SU-DHL-6 (cell line): Measurements from ENCODE around the gene ABHD11.
A peak's percentile ranks its signal among the peaks of the same experiment; 100 is the strongest.
"Not testable (repeated sequence)": the region's sequence is repeated elsewhere in the genome, so short reads cannot be mapped to it uniquely, and the experiment has no call there.

Source experiments
- H2AFZ ChIP-seq: fragments of 200-600 bp; sonication (generic); 2 replicates; pipeline ENCODE4 v1.6.1; 2014; ENCODE audit warnings: low read depth, mild to moderate bottlenecking, moderate library complexity, mixed read lengths, antibody characterized with exemption, low read length; ENCODE audit not compliant: severe bottlenecking
- H3F3A ChIP-seq: fragments of 200-600 bp; shearing (Covaris generic); 2 replicates; pipeline ENCODE4 v1.6.0; 2016; ENCODE audit warnings: antibody characterized with exemption, mild to moderate bottlenecking; ENCODE audit not compliant: insufficient read depth
- H3K27ac ChIP-seq: fragments of 200-600 bp; sonication (generic); 2 replicates; pipeline ENCODE4 v1.5.1; 2016; ENCODE audit warnings: low read depth, mild to moderate bottlenecking, low read length, moderate library complexity, mixed read lengths
- H3K27me3 ChIP-seq: fragments of 200-600 bp; sonication (generic), shearing (Covaris generic); 2 replicates; pipeline ENCODE4 v1.6.0; 2014; ENCODE audit warnings: mild to moderate bottlenecking, low read length
- H3K36me3 ChIP-seq: fragments of 200-600 bp; sonication (generic); 2 replicates; pipeline ENCODE4 v1.6.1; 2014; ENCODE audit warnings: mild to moderate bottlenecking, low read length, mixed read lengths
- H3K4me2 ChIP-seq: fragments of 300-600, 200-600 bp; shearing (Covaris generic), sonication (generic); 2 replicates; pipeline ENCODE4 v1.6.0; 2014; ENCODE audit warnings: low read length, low read depth, mild to moderate bottlenecking; ENCODE audit not compliant: poor library complexity, severe bottlenecking
- H3K4me3 ChIP-seq: fragments of 200-600 bp; sonication (generic); 2 replicates; pipeline ENCODE4 v1.5.1; 2014; ENCODE audit warnings: antibody characterized with exemption, low read length, mild to moderate bottlenecking, mixed read lengths; ENCODE audit not compliant: insufficient read depth, poor library complexity, severe bottlenecking
- H3K79me2 ChIP-seq: fragments of 200-600 bp; sonication (generic); 2 replicates; pipeline ENCODE4 v1.6.1; 2014; ENCODE audit warnings: mild to moderate bottlenecking, low read length, moderate library complexity; ENCODE audit not compliant: insufficient read depth
- H3K9ac ChIP-seq: fragments of 200-600 bp; sonication (generic); 2 replicates; pipeline ENCODE4 v1.7.0; 2014; ENCODE audit warnings: mild to moderate bottlenecking, low read length
- H3K9me2 ChIP-seq: fragments of 200-600 bp; sonication (generic); replicated peaks from 2 replicates; pipeline ENCODE4 v1.6.1; 2014; ENCODE audit warnings: low read length; ENCODE audit not compliant: insufficient read depth
- H3K9me3 ChIP-seq: fragments of 200-600 bp; sonication (generic); 2 replicates; pipeline ENCODE4 v1.6.1; 2014; ENCODE audit warnings: low read length, mixed read lengths; ENCODE audit not compliant: insufficient read depth
- H4K20me1 ChIP-seq: fragments of 200-600 bp; sonication (generic); 2 replicates; pipeline ENCODE4 v1.6.1; 2014; ENCODE audit warnings: low read depth, mild to moderate bottlenecking, antibody characterized with exemption, low read length, moderate library complexity, mixed read lengths
- CTCF ChIP-seq: fragments of 200-600 bp; sonication (generic); IDR thresholded peaks from one replicate; pipeline ENCODE4 v1.5.1; 2017; ENCODE audit warnings: antibody characterized with exemption, mild to moderate bottlenecking, low read length, moderate library complexity; ENCODE audit not compliant: insufficient read depth, poor library complexity, severe bottlenecking
- EZH2phosphoT487 ChIP-seq: fragments of 200-600 bp; sonication (generic), shearing (Covaris generic); conservative IDR thresholded peaks from 2 replicates; pipeline ENCODE4 v1.6.1; 2018; ENCODE audit warnings: mild to moderate bottlenecking, antibody characterized with exemption, low read length, moderate library complexity, mixed read lengths

Gene ABHD11

GRCh38 chr7:73721377-73721817 lies 17.2 kb downstream of the ABHD11 start:
- no peak overlapping the region for H3K4me2 ChIP-seq
- no peaks in the 10 kb centered on the region for H3K9me3 ChIP-seq
- H3K4me3 ChIP-seq: no peak overlapping the region
- H3K9ac ChIP-seq: no peak overlapping the region
- no peaks in the 10 kb centered on the region for H3K27me3 ChIP-seq
- H3F3A ChIP-seq: no peaks in the 10 kb centered on the region
- no peak overlapping the region for H3K27ac ChIP-seq
- H2AFZ ChIP-seq: no peak overlapping the region
- H3K36me3 ChIP-seq: no peaks in the 10 kb centered on the region
- H4K20me1 ChIP-seq: 0 out of 2 replicates have a peak, but pooled peaks cover 2% of the 10 kb centered on the region
- no peaks in the 10 kb centered on the region for H3K9me2 ChIP-seq
- no peaks in the 10 kb centered on the region for H3K79me2 ChIP-seq
- TF ChIP-seq EZH2phosphoT487 (no peak), CTCF (no peak)

- not testable (repeated sequence) for H3K4me2 ChIP-seq, H3K9ac ChIP-seq, H3K36me3 ChIP-seq, H3K9me3 ChIP-seq, H3K4me3 ChIP-seq, H4K20me1 ChIP-seq, H3K9me2 ChIP-seq, H3F3A ChIP-seq, H3K79me2 ChIP-seq, H3K27ac ChIP-seq, H3K27me3 ChIP-seq, H2AFZ ChIP-seq
Measured at GRCh38 chr7:73720443-73720842, 18.2 kb downstream of the ABHD11 start.

DNA sequence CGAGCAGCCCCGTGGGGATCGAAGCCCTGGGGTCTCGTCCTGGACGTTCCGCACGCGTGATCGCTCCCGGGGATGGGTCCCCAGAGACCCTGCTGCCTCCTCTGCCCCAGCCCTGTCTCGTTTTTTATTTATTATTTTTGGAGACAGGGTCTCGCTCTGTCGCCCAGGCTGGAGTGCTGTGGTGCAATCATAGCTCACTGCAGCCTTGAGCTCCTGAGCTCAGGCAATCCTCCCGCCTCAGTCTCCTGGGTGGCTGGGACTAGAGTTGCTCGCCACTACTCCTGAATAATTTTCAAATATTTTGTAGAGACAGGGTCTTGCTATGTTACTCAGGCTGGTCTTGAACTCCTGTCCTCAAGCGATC lies 18.8 kb downstream of the ABHD11 start:
- no peaks in the 10 kb centered on the region for H3K36me3 ChIP-seq
- peak overlapping the region; percentile 67 for H3K4me2 ChIP-seq
- H3F3A ChIP-seq: no peaks in the 10 kb centered on the region
- H4K20me1 ChIP-seq: 0 out of 2 replicates have a peak, but pooled peaks cover 2% of the 10 kb centered on the region
- H2AFZ ChIP-seq: peak overlapping the region; percentile 53
- H3K27me3 ChIP-seq: no peaks in the 10 kb centered on the region
- no peaks in the 10 kb centered on the region for H3K79me2 ChIP-seq
- TF ChIP-seq CTCF: no peak
- TF ChIP-seq EZH2phosphoT487: no peak
- H3K27ac ChIP-seq: no peak overlapping the region
- H3K9me2 ChIP-seq: no peaks in the 10 kb centered on the region
- H3K9me3 ChIP-seq: no peaks in the 10 kb centered on the region
- H3K9ac ChIP-seq: peak overlapping the region; percentile 36; the same call in 1 of the 2 replicates
- peak overlapping the region; percentile 59 for H3K4me3 ChIP-seq

- H3K4me3 ChIP-seq: peak within 1 kb of the TSS; percentile 88
- H2AFZ ChIP-seq: peak within 1 kb of the TSS; percentile 99
- 0 out of 2 replicates have a peak, but pooled peaks cover 2% of the 10 kb centered on the region for H4K20me1 ChIP-seq
- H3K9me3 ChIP-seq: no peaks in the 10 kb centered on the region
- peak within 1 kb of the TSS; percentile 96 for H3K4me2 ChIP-seq
- no peaks in the 10 kb centered on the region for H3K9me2 ChIP-seq
- no peak within 1 kb of the TSS for H3K27ac ChIP-seq
- no peaks in the 10 kb centered on the region for H3K27me3 ChIP-seq
- H3K36me3 ChIP-seq: no peaks in the 10 kb centered on the region
- TF ChIP-seq EZH2phosphoT487 (no peak; the same call in 1 of the 2 replicates), CTCF (no peak)
- H3K79me2 ChIP-seq: no peaks in the 10 kb centered on the region
- H3F3A ChIP-seq: no peaks in the 10 kb centered on the region
- H3K9ac ChIP-seq: peak within 1 kb of the TSS; percentile 97
Measured at GRCh38 chr7:73718905-73719805, 19.4 kb downstream of the ABHD11 start, which contains the start of gene STX1A. STX1A (minus strand) TSS chr7:73719669; CDS start chr7:73719631, 38 bp downstream.
